Liver (tissue), 9 donors: ENCODE measurements around the gene ST8SIA1. TPM values are rescaled to one million over a fixed set of nuclear protein-coding genes. Genes with fewer than 3 reads are reported as not detected.

Experiments used
- DNase-seq: peaks from one replicate; pipeline ENCODE4 v3.0.0-alpha.2; 2017; ENCODE audit warnings: low spot score
- H3K27ac ChIP-seq, 2 donors: one replicate each; pipeline ENCODE4 v1.7.0; 2013; ENCODE audit warnings: inconsistent platforms in 2 of 2, low read length in 2 of 2, control low read depth in 1 of 2, low read depth in 1 of 2, mild to moderate bottlenecking in 1 of 2
- H3K27me3 ChIP-seq, 4 donors: one replicate each; pipeline versions ENCODE4 v1.6.1 to v1.7.0; 2013; ENCODE audit warnings: low read length in 3 of 4, inconsistent platforms in 1 of 4, mild to moderate bottlenecking in 1 of 4, moderate library complexity in 1 of 4; ENCODE audit not compliant: control insufficient read depth in 4 of 4, insufficient read depth in 4 of 4
- H3K36me3 ChIP-seq, 4 donors: one replicate each; pipeline versions ENCODE4 v1.6.1 to v1.7.0; 2013; ENCODE audit warnings: low read length in 3 of 4, mild to moderate bottlenecking in 3 of 4, low read depth in 1 of 4, moderate library complexity in 1 of 4; ENCODE audit not compliant: control insufficient read depth in 4 of 4, insufficient read depth in 3 of 4
- H3K4me1 ChIP-seq, 4 donors: one replicate each; pipeline versions ENCODE4 v1.6.1 to v1.7.0; 2013; ENCODE audit warnings: low read length in 3 of 4, mild to moderate bottlenecking in 3 of 4, moderate library complexity in 1 of 4; ENCODE audit not compliant: control insufficient read depth in 4 of 4, insufficient read depth in 4 of 4
- H3K4me3 ChIP-seq, 3 donors: one replicate each; pipeline versions ENCODE4 v1.6.1 to v1.7.0; 2013; ENCODE audit warnings: low read length in 3 of 3, control low read depth in 1 of 3, low read depth in 1 of 3, mild to moderate bottlenecking in 1 of 3
- H3K9ac ChIP-seq, 2 donors: one replicate each; pipeline ENCODE4 v1.7.0; 2013; ENCODE audit warnings: low read length in 2 of 2, mild to moderate bottlenecking in 2 of 2, moderate library complexity in 2 of 2, control low read depth in 1 of 2, low read depth in 1 of 2
- H3K9me3 ChIP-seq, 4 donors: one replicate each; pipeline versions ENCODE4 v1.6.1 to v1.7.0; 2013; ENCODE audit warnings: low read length in 3 of 4; ENCODE audit not compliant: control insufficient read depth in 4 of 4
- EGR1 ChIP-seq, 2 donors: IDR thresholded peaks; 2 replicates each; pipeline ENCODE4 v1.6.1; 2016 to 2018; ENCODE audit warnings: antibody characterized with exemption in 2 of 2, low read depth in 2 of 2
- FOXA1 ChIP-seq: IDR thresholded peaks from 2 replicates; pipeline ENCODE4 v1.6.1; 2016; ENCODE audit warnings: antibody characterized with exemption
- FOXA2 ChIP-seq: IDR thresholded peaks from 2 replicates; pipeline ENCODE4 v1.6.1; 2016; ENCODE audit warnings: antibody characterized with exemption
- GABPA ChIP-seq, 2 donors: IDR thresholded peaks in 1 of 2; conservative IDR thresholded peaks in 1 of 2; 2 replicates each; pipeline ENCODE4 v1.6.1; 2016; ENCODE audit warnings: antibody characterized with exemption in 2 of 2, mild to moderate bottlenecking in 1 of 2, moderate library complexity in 1 of 2
- HNF4A ChIP-seq, 2 donors: conservative IDR thresholded peaks; 2 replicates each; pipeline ENCODE4 v1.6.1; 2016; ENCODE audit warnings: antibody characterized with exemption in 2 of 2, mild to moderate bottlenecking in 2 of 2
- HNF4G ChIP-seq: IDR thresholded peaks from 2 replicates; pipeline ENCODE4 v1.6.1; 2016; ENCODE audit warnings: antibody characterized with exemption
- JUND ChIP-seq, 2 donors: IDR thresholded peaks; 2 replicates each; pipeline ENCODE4 v1.6.1; 2016; ENCODE audit warnings: antibody characterized with exemption in 2 of 2
- NR2F2 ChIP-seq: IDR thresholded peaks from 2 replicates; pipeline ENCODE4 v1.6.1; 2016; ENCODE audit warnings: antibody characterized with exemption
- RAD21 ChIP-seq, 2 donors: IDR thresholded peaks; 2 replicates each; pipeline ENCODE4 v1.6.1; 2016; ENCODE audit warnings: antibody characterized with exemption in 2 of 2, mild to moderate bottlenecking in 2 of 2
- RXRA ChIP-seq, 2 donors: IDR thresholded peaks; 2 replicates each; pipeline ENCODE4 v1.6.1; 2017 to 2018; ENCODE audit warnings: antibody characterized with exemption in 2 of 2, mild to moderate bottlenecking in 1 of 2
- SP1 ChIP-seq: IDR thresholded peaks from 2 replicates; pipeline ENCODE4 v1.6.1; 2018; ENCODE audit warnings: antibody characterized with exemption, mild to moderate bottlenecking
- TAF1 ChIP-seq: conservative IDR thresholded peaks from 2 replicates; pipeline ENCODE4 v1.6.1; 2016; ENCODE audit warnings: antibody characterized with exemption, mild to moderate bottlenecking
- YY1 ChIP-seq: IDR thresholded peaks from 2 replicates; pipeline ENCODE4 v1.6.1; 2016; ENCODE audit warnings: antibody characterized with exemption, mild to moderate bottlenecking
- WGBS: extraction: QIAGEN DNeasy Blood & Tissue Kit; methylation state at CpG from one replicate; pipeline ENCODE4 v1.1.7; 2013; 5-methylcytosine and 5-hydroxymethylcytosine counted together
- polyA plus RNA-seq, 2 donors: library from polyadenylated mRNA; stranded (reverse) in 1 of 2; unstranded in 1 of 2; fragments of 200-250 nt in 1 of 2; fragments of >200 nt in 1 of 2; fragmentation: Nextera tagmentation in 1 of 2; extraction: Ambion mirVana in 1 of 2; gene quantifications; one replicate each; pipeline versions ENCODE4 v1.2.1 to v1.2.3, GENCODE V29; 2013 to 2015
- total RNA-seq, 2 donors: library from RNA; depleted of rRNA; stranded (reverse); fragments of >200 nt; gene quantifications; one replicate each; pipeline ENCODE4 v1.2.3, GENCODE V29; 2014
- TF ChIP-seq, protein P1 (sequence below): IDR thresholded peaks from 2 replicates; pipeline ENCODE4 v1.6.1; 2016; ENCODE audit warnings: antibody characterized with exemption
- TF ChIP-seq, protein P2 (sequence below): IDR thresholded peaks from 2 replicates; pipeline ENCODE4 v1.6.1; 2016; ENCODE audit warnings: antibody characterized with exemption, mild to moderate bottlenecking
- TF ChIP-seq, protein P3 (sequence below): IDR thresholded peaks from 2 replicates; pipeline ENCODE4 v1.6.1; 2016; ENCODE audit warnings: antibody characterized with exemption
- TF ChIP-seq, protein P4 (sequence below): fragments of 150-350 bp; IDR thresholded peaks from 2 replicates; pipeline ENCODE4 v1.5.1; 2017; ENCODE audit warnings: improper control_type of control experiment, low read depth, low read length; ENCODE audit not compliant: missing input control
- TF ChIP-seq, protein P5 (sequence below): IDR thresholded peaks from 2 replicates; pipeline ENCODE4 v1.6.1; 2016; ENCODE audit warnings: antibody characterized with exemption
- donor health status: healthy.
- donor health status: healthy.
- donor health status: healthy.
- donor health status: healthy.
- donor health status: healthy.

Gene ST8SIA1
- total and polyA plus RNA-seq, 4 donors: 0.02 to 1.0 (median 0.17) TPM; not detected in 1

DNA sequence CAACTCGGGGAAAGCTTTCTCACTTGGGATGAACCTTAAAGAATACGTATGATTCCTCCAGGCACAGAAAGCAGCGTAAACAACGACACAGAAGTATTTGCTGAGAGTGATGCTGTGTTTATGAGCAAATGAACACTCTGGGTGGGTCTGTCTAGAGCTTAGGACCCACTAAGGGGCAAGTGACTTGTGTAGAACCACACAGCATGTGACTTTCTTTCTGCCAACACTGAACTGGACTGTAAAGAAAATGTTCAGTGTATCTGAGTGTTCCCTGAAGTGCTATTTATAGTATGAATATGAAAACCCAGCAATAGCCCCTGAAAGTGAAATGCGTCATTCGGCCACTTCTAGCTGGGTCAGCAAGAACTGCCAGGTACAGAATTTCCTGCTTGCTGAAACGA lies 78.5 kb downstream of the ST8SIA1 start:
- WGBS: 80% methylated on average over 7 of the region's 7 CpGs
- no peak overlapping the region for H3K27ac ChIP-seq
- H3K4me1 ChIP-seq: no peaks in the 10 kb centered on the region
- no peaks in the 10 kb centered on the region for H3K27me3 ChIP-seq
- H3K36me3 ChIP-seq: no peaks in the 10 kb centered on the region
- H3K4me3 ChIP-seq: no peak overlapping the region
- no peaks in the 10 kb centered on the region for H3K9me3 ChIP-seq
- no peak for TF ChIP-seq FOXA1
- TF ChIP-seq, protein P1, sequence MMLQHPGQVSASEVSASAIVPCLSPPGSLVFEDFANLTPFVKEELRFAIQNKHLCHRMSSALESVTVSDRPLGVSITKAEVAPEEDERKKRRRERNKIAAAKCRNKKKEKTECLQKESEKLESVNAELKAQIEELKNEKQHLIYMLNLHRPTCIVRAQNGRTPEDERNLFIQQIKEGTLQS: no peak
- no peak for TF ChIP-seq HNF4A (conservative IDR thresholded peaks at IDR 0.05)
- no peak for TF ChIP-seq TAF1
- no peak for TF ChIP-seq SP1
- no peak for TF ChIP-seq GABPA (IDR thresholded peaks at IDR 0.05 in 1 of 2, conservative IDR thresholded peaks at IDR 0.05 in 1 of 2)
- TF ChIP-seq, protein P2, sequence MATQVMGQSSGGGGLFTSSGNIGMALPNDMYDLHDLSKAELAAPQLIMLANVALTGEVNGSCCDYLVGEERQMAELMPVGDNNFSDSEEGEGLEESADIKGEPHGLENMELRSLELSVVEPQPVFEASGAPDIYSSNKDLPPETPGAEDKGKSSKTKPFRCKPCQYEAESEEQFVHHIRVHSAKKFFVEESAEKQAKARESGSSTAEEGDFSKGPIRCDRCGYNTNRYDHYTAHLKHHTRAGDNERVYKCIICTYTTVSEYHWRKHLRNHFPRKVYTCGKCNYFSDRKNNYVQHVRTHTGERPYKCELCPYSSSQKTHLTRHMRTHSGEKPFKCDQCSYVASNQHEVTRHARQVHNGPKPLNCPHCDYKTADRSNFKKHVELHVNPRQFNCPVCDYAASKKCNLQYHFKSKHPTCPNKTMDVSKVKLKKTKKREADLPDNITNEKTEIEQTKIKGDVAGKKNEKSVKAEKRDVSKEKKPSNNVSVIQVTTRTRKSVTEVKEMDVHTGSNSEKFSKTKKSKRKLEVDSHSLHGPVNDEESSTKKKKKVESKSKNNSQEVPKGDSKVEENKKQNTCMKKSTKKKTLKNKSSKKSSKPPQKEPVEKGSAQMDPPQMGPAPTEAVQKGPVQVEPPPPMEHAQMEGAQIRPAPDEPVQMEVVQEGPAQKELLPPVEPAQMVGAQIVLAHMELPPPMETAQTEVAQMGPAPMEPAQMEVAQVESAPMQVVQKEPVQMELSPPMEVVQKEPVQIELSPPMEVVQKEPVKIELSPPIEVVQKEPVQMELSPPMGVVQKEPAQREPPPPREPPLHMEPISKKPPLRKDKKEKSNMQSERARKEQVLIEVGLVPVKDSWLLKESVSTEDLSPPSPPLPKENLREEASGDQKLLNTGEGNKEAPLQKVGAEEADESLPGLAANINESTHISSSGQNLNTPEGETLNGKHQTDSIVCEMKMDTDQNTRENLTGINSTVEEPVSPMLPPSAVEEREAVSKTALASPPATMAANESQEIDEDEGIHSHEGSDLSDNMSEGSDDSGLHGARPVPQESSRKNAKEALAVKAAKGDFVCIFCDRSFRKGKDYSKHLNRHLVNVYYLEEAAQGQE: no peak
- TF ChIP-seq, protein P3, sequence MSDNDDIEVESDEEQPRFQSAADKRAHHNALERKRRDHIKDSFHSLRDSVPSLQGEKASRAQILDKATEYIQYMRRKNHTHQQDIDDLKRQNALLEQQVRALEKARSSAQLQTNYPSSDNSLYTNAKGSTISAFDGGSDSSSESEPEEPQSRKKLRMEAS: no peak
- no peak for TF ChIP-seq EGR1 (IDR thresholded peaks at IDR 0.05; ENCODE audit: low read depth in 2 of 2)
- TF ChIP-seq RAD21 (IDR thresholded peaks at IDR 0.05): no peak
- no peak for TF ChIP-seq YY1
- TF ChIP-seq FOXA2: no peak
- no peak for TF ChIP-seq HNF4G
- no peak for TF ChIP-seq JUND (IDR thresholded peaks at IDR 0.05)
- TF ChIP-seq RXRA (IDR thresholded peaks at IDR 0.05): no peak
- TF ChIP-seq, protein P4, sequence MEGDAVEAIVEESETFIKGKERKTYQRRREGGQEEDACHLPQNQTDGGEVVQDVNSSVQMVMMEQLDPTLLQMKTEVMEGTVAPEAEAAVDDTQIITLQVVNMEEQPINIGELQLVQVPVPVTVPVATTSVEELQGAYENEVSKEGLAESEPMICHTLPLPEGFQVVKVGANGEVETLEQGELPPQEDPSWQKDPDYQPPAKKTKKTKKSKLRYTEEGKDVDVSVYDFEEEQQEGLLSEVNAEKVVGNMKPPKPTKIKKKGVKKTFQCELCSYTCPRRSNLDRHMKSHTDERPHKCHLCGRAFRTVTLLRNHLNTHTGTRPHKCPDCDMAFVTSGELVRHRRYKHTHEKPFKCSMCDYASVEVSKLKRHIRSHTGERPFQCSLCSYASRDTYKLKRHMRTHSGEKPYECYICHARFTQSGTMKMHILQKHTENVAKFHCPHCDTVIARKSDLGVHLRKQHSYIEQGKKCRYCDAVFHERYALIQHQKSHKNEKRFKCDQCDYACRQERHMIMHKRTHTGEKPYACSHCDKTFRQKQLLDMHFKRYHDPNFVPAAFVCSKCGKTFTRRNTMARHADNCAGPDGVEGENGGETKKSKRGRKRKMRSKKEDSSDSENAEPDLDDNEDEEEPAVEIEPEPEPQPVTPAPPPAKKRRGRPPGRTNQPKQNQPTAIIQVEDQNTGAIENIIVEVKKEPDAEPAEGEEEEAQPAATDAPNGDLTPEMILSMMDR: no peak
- TF ChIP-seq, protein P5, sequence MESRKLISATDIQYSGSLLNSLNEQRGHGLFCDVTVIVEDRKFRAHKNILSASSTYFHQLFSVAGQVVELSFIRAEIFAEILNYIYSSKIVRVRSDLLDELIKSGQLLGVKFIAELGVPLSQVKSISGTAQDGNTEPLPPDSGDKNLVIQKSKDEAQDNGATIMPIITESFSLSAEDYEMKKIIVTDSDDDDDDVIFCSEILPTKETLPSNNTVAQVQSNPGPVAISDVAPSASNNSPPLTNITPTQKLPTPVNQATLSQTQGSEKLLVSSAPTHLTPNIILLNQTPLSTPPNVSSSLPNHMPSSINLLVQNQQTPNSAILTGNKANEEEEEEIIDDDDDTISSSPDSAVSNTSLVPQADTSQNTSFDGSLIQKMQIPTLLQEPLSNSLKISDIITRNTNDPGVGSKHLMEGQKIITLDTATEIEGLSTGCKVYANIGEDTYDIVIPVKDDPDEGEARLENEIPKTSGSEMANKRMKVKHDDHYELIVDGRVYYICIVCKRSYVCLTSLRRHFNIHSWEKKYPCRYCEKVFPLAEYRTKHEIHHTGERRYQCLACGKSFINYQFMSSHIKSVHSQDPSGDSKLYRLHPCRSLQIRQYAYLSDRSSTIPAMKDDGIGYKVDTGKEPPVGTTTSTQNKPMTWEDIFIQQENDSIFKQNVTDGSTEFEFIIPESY: no peak
- no peak for TF ChIP-seq NR2F2
- no peak for DNase-seq
- no peak overlapping the region for H3K9ac ChIP-seq
